VCaP (cell line): ENCODE data around the gene FABP3.

Experiments
- H3K27ac ChIP-seq: fragments of 450-650 bp; 2 replicates; pipeline ENCODE4 v1.5.1; 2017
- TF ChIP-seq, protein P1 (sequence below): fragments of 450-650 bp; conservative IDR thresholded peaks from 2 replicates; pipeline ENCODE4 v1.5.1; 2017; ENCODE audit warnings: mild to moderate bottlenecking, moderate library complexity

FABP3 gene

GRCh38 chr1:31383967-31384366 is 11.1 kb upstream of the FABP3 start:
- TF ChIP-seq, protein P1, sequence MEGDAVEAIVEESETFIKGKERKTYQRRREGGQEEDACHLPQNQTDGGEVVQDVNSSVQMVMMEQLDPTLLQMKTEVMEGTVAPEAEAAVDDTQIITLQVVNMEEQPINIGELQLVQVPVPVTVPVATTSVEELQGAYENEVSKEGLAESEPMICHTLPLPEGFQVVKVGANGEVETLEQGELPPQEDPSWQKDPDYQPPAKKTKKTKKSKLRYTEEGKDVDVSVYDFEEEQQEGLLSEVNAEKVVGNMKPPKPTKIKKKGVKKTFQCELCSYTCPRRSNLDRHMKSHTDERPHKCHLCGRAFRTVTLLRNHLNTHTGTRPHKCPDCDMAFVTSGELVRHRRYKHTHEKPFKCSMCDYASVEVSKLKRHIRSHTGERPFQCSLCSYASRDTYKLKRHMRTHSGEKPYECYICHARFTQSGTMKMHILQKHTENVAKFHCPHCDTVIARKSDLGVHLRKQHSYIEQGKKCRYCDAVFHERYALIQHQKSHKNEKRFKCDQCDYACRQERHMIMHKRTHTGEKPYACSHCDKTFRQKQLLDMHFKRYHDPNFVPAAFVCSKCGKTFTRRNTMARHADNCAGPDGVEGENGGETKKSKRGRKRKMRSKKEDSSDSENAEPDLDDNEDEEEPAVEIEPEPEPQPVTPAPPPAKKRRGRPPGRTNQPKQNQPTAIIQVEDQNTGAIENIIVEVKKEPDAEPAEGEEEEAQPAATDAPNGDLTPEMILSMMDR: no peak
- no peak overlapping the region for H3K27ac ChIP-seq

DNA sequence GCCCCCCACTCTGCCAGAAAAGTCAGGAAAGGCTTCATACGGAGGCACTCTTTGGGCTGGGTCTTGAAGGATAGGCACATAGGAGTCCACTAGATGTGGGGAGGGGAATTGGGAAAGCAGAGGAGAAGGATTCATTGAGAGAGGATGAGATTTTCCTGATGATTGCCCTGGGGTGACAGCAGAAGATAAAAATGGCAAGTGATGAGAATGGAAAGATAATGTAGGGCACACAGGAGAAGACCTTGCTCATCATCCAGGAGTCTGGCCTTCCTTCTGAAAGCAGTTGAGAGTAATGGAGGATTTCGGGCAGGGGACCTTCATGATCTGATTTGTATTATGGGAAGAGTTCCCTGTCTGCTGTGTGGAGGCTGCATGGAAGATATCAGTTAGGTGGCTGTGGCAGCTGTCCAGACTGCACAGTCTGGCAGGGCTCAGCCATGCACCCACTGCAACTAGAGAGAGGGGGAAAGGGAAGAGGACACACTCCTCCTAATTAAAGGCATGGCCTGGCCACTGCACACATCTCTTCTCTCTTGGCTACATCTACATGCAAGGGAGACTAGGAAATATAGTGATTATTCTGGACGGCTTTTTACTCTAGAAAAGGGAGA is 9.6 kb upstream of the FABP3 start:
- TF ChIP-seq, protein P1: no peak
- no peak overlapping the region for H3K27ac ChIP-seq

DNA sequence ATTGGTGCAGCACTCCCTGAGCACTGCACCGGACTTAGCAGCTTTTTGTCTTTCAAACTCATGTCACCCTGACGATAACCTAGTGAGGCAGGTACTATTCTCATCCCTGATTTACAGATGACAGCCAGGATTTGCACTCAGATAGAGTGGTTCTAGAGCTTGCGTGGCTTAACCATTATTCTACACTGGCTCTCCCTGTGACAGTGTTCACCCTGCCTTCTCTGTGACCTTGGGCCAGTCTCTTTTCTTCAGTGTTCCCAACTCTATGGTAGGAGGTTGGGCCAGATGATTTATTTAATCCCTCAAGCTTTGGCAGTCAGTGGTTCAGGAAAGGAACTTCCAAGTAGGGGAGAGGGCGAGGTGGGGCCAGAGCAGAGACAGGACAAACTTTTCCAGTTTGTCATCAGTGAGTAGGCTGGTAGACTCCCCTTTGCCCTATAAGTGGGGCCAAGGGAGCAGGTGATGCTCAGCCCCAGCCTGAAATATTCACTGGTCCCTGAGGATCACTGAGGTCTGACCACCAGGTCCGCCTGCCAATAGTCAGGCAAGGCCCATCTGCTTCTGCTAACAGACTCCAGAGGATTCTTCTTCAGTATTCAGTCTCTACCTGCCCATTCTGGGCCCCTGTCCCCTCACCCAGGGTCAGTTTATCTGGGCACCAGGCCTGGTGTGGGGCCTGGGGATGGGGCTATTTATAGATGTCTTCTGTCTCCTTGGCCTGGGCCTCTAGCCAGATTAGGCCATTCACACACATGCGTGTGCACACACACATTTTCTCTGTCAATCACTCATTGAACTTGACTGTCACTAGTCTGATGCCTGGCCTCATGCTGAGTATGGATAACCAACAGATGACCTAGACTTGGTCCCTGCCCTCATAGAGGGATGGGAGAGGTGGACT is 8.8 kb upstream of the FABP3 start:
- TF ChIP-seq, protein P1: no peak

GRCh38 chr1:31380181-31380580 is 7.3 kb upstream of the FABP3 start:
- TF ChIP-seq, protein P1: no peak
- no peak overlapping the region for H3K27ac ChIP-seq

More for the DNA sequence above, 8.8 kb upstream of the FABP3 start:
- H3K27ac ChIP-seq: no peak overlapping the region

GRCh38 chr1:31378001-31378400 is 5.1 kb upstream of the FABP3 start:
- no peak overlapping the region for H3K27ac ChIP-seq
- TF ChIP-seq, protein P1: no peak

GRCh38 chr1:31377364-31377863 is 4.5 kb upstream of the FABP3 start:
- no peak overlapping the region for H3K27ac ChIP-seq

More at GRCh38 chr1:31377364-31377863, 4.5 kb upstream of the FABP3 start:
- TF ChIP-seq, protein P1: no peak
